HepG2 (cell line): ENCODE results near the gene ZNF546. TPM values are rescaled to one million over a fixed set of nuclear protein-coding genes. Genes with fewer than 3 reads are reported as not detected.
A peak's percentile ranks its signal among the peaks of the same experiment; 100 is the strongest.

ENCODE experiments used
- GPN1 ChIP-seq: sonication (generic); formaldehyde crosslinking; IDR thresholded peaks from 2 replicates; pipeline ENCODE4 v1.5.1; 2020; ENCODE audit warnings: missing genetic modification reagents, borderline replicate concordance
- KLF16 ChIP-seq, 2 experiments: sonication (generic) in 1 of 2; formaldehyde crosslinking in 1 of 2; IDR thresholded peaks; 2 replicates each; pipeline versions ENCODE4 v1.6.1 to v1.8.0; 2016 to 2023; ENCODE audit warnings: missing genetic modification reagents in 2 of 2, missing compliant biosample characterization in 1 of 2
- MBNL3 ChIP-seq: fragments of 250-450 bp; sonication (Bioruptor Pico); conservative IDR thresholded peaks from 2 replicates; pipeline ENCODE4 v1.8.0; 2022; ENCODE audit warnings: mild to moderate bottlenecking, inconsistent platforms
- NFE2 ChIP-seq: sonication (generic); formaldehyde crosslinking; IDR thresholded peaks from 2 replicates; pipeline ENCODE4 v1.4.0; 2020; ENCODE audit warnings: missing genetic modification reagents
- PAXIP1 ChIP-seq: sonication (generic); formaldehyde crosslinking; conservative IDR thresholded peaks from 2 replicates; pipeline ENCODE4 v1.4.0; 2020; ENCODE audit warnings: mild to moderate bottlenecking, missing genetic modification reagents, moderate library complexity
- PBX2 ChIP-seq: IDR thresholded peaks from 2 replicates; pipeline ENCODE4 v1.6.1; 2016; ENCODE audit warnings: control low read depth
- PRMT3 ChIP-seq: sonication (generic); formaldehyde crosslinking; IDR thresholded peaks from 2 replicates; pipeline ENCODE4 v1.8.1; 2022; ENCODE audit warnings: low read depth, mild to moderate bottlenecking, moderate library complexity, missing genetic modification reagents, borderline replicate concordance
- RBFOX2 ChIP-seq: fragments of 200-400 bp; formaldehyde crosslinking; IDR thresholded peaks from 2 replicates; pipeline ENCODE4 v1.6.1; 2017; ENCODE audit warnings: low read depth, mild to moderate bottlenecking, low read length
- TBX2 ChIP-seq: sonication (generic); formaldehyde crosslinking; IDR thresholded peaks from 2 replicates; pipeline ENCODE4 v1.5.0; 2020; ENCODE audit warnings: missing genetic modification reagents, mild to moderate bottlenecking, borderline replicate concordance
- TIGD3 ChIP-seq: sonication (generic); formaldehyde crosslinking; IDR thresholded peaks from 2 replicates; pipeline ENCODE4 v1.5.1; 2020; ENCODE audit warnings: mild to moderate bottlenecking, missing genetic modification reagents, borderline replicate concordance
- XBP1 ChIP-seq: sonication (generic); formaldehyde crosslinking; IDR thresholded peaks from 2 replicates; pipeline ENCODE4 v1.5.0; 2020; ENCODE audit warnings: missing genetic modification reagents
- ZBTB42 ChIP-seq: sonication (generic); formaldehyde crosslinking; IDR thresholded peaks from 2 replicates; pipeline ENCODE4 v1.5.0; 2020; ENCODE audit warnings: mild to moderate bottlenecking, missing genetic modification reagents
- ZFP36L2 ChIP-seq: sonication (generic); formaldehyde crosslinking; IDR thresholded peaks from 2 replicates; pipeline ENCODE4 v1.4.0; 2020; ENCODE audit warnings: missing genetic modification reagents
- ZKSCAN5 ChIP-seq: sonication (generic); formaldehyde crosslinking; IDR thresholded peaks from 2 replicates; pipeline ENCODE4 v1.5.1; 2020; ENCODE audit warnings: mild to moderate bottlenecking, missing genetic modification reagents
- ZNF136 ChIP-seq: sonication (generic); formaldehyde crosslinking; IDR thresholded peaks from 2 replicates; pipeline ENCODE4 v1.8.1; 2022; ENCODE audit warnings: low read depth, mild to moderate bottlenecking, moderate library complexity, missing genetic modification reagents
- ZNF550 ChIP-seq: sonication (generic); formaldehyde crosslinking; IDR thresholded peaks from 2 replicates; pipeline ENCODE4 v1.4.0; 2020; ENCODE audit warnings: mild to moderate bottlenecking, missing genetic modification reagents, borderline replicate concordance
- ZNF703 ChIP-seq: sonication (generic); formaldehyde crosslinking; IDR thresholded peaks from 2 replicates; pipeline ENCODE4 v1.5.1; 2020; ENCODE audit warnings: missing genetic modification reagents, mild to moderate bottlenecking, moderate library complexity, borderline replicate concordance
- ZUFSP ChIP-seq: sonication (generic); formaldehyde crosslinking; IDR thresholded peaks from 2 replicates; pipeline ENCODE4 v1.9.0; 2021; ENCODE audit warnings: missing genetic modification reagents, mild to moderate bottlenecking, borderline replicate concordance
- polyA plus RNA-seq, 8 experiments: library from polyadenylated mRNA; depleted of rRNA in 3 of 8; stranded (reverse) in 7 of 8; unstranded in 1 of 8; fragments of >200 nt; fragmentation: Illumina TruSeq in 4 of 8; extraction: Trizol in 4 of 8; gene quantifications; 2 replicates each; pipeline versions ENCODE4 v1.2.1 to v1.2.3, GENCODE V29; 2011 to 2016; ENCODE audit warnings: low read depth in 4 of 8, missing spikeins in 1 of 8, mixed read lengths in 1 of 8; ENCODE audit not compliant: insufficient read depth in 1 of 8
- total RNA-seq, 5 experiments: library from RNA; depleted of rRNA; stranded (reverse); fragments of >200 nt; fragmentation: Illumina TruSeq; extraction: Trizol; gene quantifications; 2 replicates each; pipeline ENCODE4 v1.2.3, GENCODE V29; 2016; ENCODE audit warnings: low read depth in 1 of 5

Gene ZNF546
- total and polyA plus RNA-seq, 2 of the 13 experiments (the other 11 are each of a cell fraction or from before 2014, with no cell fraction given): 2.2 to 4.1 TPM

- TF ChIP-seq PAXIP1 (CRISPR knock-in tag) (peak; percentile 44; the same call in 1 of the 2 replicates), ZNF136 (0 out of 2 replicates have a peak, but pooled peaks have one; percentile 13), NFE2 (CRISPR knock-in tag) (no peak), ZBTB42 (CRISPR knock-in tag) (peak; percentile 66; the same call in 1 of the 2 replicates), TBX2 (CRISPR knock-in tag) (peak; percentile 29; the same call in 1 of the 2 replicates), MBNL3 (CRISPR knock-in tag) (no peak), XBP1 (CRISPR knock-in tag) (no peak), PBX2 (CRISPR knock-in tag) (no peak), RBFOX2 (peak; percentile 86), ZUFSP (CRISPR knock-in tag) (no peak), ZKSCAN5 (CRISPR knock-in tag) (no peak), KLF16 (CRISPR knock-in tag; IDR thresholded peaks at IDR 0.05) (peak in 1 of 2 experiments; percentile 64; a peak in 1 of 4 replicates), PRMT3 (CRISPR knock-in tag) (no peak), TIGD3 (CRISPR knock-in tag) (peak; percentile 48; the same call in 1 of the 2 replicates), ZNF550 (no peak), GPN1 (0 out of 2 replicates have a peak, but pooled peaks have one; percentile 30), ZNF703 (CRISPR knock-in tag) (0 out of 2 replicates have a peak, but pooled peaks have one; percentile 69), ZFP36L2 (no peak)
These were observed at the start of gene ZNF546 (continued) for GRCh38 chr19:39996811-39997637.
